Neural progenitor cell (in vitro differentiated cells): ENCODE data around the gene RASGRF2.

Experiments
- EZH2 ChIP-seq: fragments of 200-600 bp; sonication (generic); IDR thresholded peaks from 2 replicates; pipeline ENCODE4 v1.6.1; 2017; ENCODE audit warnings: antibody characterized with exemption, mild to moderate bottlenecking, moderate library complexity
- EZH2phosphoT487 ChIP-seq: fragments of 200-600 bp; sonication (generic); IDR thresholded peaks from 2 replicates; pipeline ENCODE4 v1.6.1; 2017; ENCODE audit warnings: antibody characterized with exemption
- TF ChIP-seq, protein P1 (sequence below): fragments of 200-600 bp; sonication (generic); IDR thresholded peaks from 2 replicates; pipeline ENCODE4 v1.5.1; 2017; ENCODE audit warnings: antibody characterized with exemption, mild to moderate bottlenecking

GRCh38 chr5:81209386-81209785 lies 249.2 kb downstream of the RASGRF2 start:
- no peak for TF ChIP-seq EZH2phosphoT487
- TF ChIP-seq, protein P1, sequence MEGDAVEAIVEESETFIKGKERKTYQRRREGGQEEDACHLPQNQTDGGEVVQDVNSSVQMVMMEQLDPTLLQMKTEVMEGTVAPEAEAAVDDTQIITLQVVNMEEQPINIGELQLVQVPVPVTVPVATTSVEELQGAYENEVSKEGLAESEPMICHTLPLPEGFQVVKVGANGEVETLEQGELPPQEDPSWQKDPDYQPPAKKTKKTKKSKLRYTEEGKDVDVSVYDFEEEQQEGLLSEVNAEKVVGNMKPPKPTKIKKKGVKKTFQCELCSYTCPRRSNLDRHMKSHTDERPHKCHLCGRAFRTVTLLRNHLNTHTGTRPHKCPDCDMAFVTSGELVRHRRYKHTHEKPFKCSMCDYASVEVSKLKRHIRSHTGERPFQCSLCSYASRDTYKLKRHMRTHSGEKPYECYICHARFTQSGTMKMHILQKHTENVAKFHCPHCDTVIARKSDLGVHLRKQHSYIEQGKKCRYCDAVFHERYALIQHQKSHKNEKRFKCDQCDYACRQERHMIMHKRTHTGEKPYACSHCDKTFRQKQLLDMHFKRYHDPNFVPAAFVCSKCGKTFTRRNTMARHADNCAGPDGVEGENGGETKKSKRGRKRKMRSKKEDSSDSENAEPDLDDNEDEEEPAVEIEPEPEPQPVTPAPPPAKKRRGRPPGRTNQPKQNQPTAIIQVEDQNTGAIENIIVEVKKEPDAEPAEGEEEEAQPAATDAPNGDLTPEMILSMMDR: no peak
- TF ChIP-seq EZH2: no peak
